Putamen (tissue), 1 donor: ENCODE results near the gene CHST2.

Experiments
- DNase-seq: peaks from one replicate; pipeline ENCODE4 v3.0.0-alpha.2; 2016; ENCODE audit warnings: low spot score

The CHST2 gene

GRCh38 chr3:143166376-143166775 is 46.8 kb downstream of the CHST2 start:
- DNase-seq, result no peak

DNA sequence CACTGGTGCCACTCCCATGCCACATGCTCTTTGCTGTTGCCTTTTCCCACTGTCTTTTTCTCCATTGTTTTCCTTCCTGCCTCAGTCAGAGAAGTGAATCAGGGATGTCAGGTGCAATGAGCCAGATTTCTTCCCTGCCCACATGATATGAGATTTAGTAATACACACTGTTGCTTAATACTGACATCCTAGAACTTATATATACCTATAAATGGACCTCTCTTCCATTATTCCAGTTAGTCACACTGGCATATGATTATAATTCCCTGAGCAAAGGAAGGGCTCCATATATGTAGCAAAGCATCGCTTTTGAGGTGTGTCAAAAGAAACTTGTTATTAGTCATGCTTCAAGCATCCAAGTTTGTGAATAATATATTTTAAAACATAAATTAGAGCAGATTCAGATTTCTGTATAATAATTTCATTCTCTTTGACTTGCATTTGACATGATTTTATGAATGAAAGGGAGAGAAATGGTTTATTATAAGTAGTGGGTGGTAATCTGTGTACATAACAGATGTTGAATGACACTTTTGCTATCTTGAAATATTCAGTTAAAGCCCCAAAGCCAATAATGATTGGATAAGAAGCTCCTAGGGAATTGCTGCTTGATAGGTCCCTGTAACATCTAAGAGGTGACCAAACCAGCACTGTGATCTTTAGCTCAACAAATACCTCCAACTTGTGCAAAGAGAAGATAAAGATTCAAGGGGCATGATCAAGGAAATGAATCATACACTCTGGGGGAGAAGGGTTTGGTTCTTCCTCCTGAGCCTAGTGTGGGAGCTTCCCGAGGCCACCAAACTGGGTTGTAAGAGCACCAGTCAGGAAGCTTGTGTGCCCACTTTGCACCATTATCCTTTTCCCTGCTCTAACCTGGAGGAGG is 48.6 kb downstream of the CHST2 start:
- DNase-seq, result no peak

- DNase-seq, result no peak
Measured at GRCh38 chr3:143168855-143169192, 49.3 kb downstream of the CHST2 start.

GRCh38 chr3:143170074-143170473 is 50.5 kb downstream of the CHST2 start:
- DNase-seq, result no peak

DNA sequence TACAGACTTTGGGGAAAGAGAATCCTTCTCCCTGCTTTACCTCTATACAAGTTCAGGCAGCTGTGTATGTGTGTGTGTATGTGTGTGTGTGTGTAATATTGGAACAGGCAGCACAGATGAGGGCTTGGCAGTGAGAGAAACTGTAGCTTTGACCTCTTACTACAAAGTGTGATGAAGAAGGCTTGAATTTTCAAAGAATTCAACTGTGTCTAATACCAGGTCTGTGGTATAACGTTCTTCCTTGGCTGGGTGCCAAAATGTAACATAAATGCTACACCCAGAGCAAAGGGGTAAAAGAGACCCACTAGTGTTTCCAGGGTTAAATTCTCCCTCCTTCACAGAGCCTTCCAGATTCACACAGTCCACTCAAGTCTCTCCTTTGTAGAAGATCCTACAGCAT is 51.1 kb downstream of the CHST2 start:
- DNase-seq, result no peak

DNA sequence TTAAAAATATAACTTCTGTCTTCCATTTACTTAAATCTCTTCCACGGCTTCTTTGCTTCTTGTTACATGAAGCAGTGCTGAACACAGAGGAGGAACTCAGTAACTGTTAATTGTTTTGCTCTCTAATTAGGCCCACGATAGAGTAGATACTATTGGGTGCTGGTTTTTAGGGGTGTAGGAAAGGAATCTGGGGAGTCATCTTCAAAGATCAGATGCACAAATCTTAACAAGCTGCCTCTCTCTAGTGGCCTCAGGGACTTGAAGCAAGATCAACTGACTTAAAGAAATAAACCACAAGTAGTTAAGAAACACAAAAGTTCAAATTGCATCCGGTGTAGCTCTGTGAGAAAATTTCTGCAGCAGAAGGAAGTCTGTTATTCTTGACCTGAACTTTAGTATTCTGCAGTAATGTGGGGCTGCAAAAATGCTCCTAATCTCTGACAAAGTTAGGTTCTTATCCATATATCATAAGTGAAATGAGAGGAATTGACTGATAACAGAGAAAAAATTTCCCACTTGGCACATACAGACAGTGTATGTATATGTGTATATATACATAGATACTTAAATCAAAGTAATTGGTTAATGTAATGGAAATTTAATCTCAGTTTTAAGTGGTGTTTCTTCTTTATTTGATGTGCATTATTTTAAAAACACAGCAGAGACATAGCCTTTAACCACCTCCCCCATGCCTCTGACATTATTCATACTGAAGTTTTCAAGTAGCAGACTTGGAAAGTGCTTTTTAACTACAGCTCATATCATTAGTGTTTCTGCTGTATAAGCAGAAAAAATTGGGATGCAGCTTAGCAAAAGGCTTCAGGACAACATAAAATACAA is 51.8 kb downstream of the CHST2 start:
- DNase-seq, result peak; percentile 8

DNA sequence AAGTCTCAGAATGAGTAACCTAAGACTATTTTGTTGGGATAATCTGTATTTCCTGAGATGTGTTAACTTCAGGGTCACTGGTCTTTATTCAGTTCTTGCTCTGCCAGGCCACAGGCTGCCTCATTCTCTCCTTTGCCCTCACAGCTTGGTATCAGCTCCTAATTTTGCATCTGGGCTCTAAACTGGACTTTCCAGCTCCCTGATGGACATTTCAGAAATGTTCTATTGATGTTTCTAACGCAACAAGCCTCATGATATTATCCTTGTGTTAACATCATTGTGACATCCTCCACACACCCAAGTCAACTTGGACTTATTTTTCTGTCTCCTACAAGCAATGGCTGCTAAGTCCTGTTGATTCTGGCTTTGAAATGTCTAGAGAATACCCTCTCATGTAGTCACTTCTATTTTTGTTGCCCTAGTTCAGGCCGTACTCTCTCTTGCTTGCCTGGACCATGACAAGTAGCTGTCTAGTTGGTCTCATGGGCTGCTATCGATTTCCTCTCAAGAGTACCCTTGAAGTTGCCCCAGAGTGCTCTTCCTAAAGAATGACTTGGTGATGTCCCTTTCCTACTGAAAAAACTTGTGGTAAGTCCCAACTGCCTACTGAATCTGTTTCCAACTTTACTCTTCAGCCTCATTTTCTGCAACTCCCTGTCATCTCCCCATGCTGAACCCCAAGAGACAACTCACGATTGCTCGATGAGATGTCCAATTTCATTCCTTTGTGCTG is 52.7 kb downstream of the CHST2 start:
- DNase-seq, result no peak

GRCh38 chr3:143172795-143173145 is 53.2 kb downstream of the CHST2 start:
- no peak for DNase-seq

GRCh38 chr3:143173242-143173641 is 53.7 kb downstream of the CHST2 start:
- DNase-seq, result no peak
